H1 (cell line): ENCODE results near the gene LRRC2. TPM values are rescaled to one million over a fixed set of nuclear protein-coding genes. Genes with fewer than 3 reads are reported as not detected.

ENCODE experiments used
- GTF2F1 ChIP-seq: IDR thresholded peaks from 2 replicates; pipeline ENCODE4 v1.6.1; 2012; ENCODE audit warnings: low read depth, low read length, improper control_type of control experiment, borderline replicate concordance
- HDAC6 ChIP-seq: IDR thresholded peaks from one replicate; pipeline ENCODE4 v1.7.1; 2012; ENCODE audit warnings: low read depth, mild to moderate bottlenecking, inconsistent platforms, low read length, moderate library complexity
- JUN ChIP-seq: IDR thresholded peaks from 2 replicates; pipeline ENCODE4 v1.6.1; 2011; ENCODE audit warnings: low read depth, mild to moderate bottlenecking, improper control_type of control experiment, low read length
- KDM1A ChIP-seq: fragments of 200-600, 300-600 bp; sonication (generic); IDR thresholded peaks from 2 replicates; pipeline ENCODE4 v1.7.1; 2016; ENCODE audit warnings: mild to moderate bottlenecking, low read length, borderline replicate concordance
- polyA plus RNA-seq, 7 experiments: library from polyadenylated mRNA; depleted of rRNA in 3 of 7; stranded (reverse) in 5 of 7; unstranded in 2 of 7; fragments of >200 nt in 5 of 7; fragments of 200-250 nt in 2 of 7; gene quantifications; 1 replicate in 5 of 7; 2 replicates in 1 of 7; 4 replicates in 1 of 7; pipeline versions ENCODE4 v1.2.1 to v1.2.3, GENCODE V29; 2011 to 2013; ENCODE audit warnings: missing spikeins in 2 of 7, mixed read lengths in 2 of 7
- total RNA-seq: library from RNA; stranded (reverse); fragmentation: NEBNext Ultra II Directional; extraction: Animal tissue kit (Norgen Biotek cat#: 25700); gene quantifications from 2 replicates; pipeline ENCODE4 v1.2.1, GENCODE V29; 2021
- TF ChIP-seq, protein P1 (sequence below): IDR thresholded peaks from 2 replicates; pipeline ENCODE4 v1.6.1; 2012; ENCODE audit warnings: low read length, inconsistent platforms

LRRC2 gene
- total and polyA plus RNA-seq, 2 of the 8 experiments (the other 6 are each of a cell fraction or from before 2014, with no cell fraction given): 1.4 to 6.4 TPM

DNA sequence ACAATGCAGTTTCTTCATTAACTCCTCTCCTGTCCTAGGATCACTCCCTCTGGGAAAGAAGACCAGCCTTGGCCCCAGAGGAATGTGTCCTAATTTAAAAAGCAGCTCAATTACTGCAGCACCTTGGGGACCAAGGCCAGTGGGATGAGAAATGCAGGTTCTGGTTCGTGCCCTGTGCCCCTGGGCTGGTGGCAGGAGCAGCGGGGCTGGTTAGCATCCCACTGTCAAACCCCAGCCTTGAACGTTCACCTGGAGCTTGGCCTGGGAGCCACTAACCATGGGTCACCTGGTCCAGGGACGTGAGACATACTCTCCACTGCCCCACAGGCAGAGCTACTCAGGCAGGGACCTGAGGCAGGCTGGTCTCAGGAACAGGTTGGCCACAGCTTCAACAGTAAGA, 76.7 kb downstream of the LRRC2 start (continued):
- TF ChIP-seq, protein P1, sequence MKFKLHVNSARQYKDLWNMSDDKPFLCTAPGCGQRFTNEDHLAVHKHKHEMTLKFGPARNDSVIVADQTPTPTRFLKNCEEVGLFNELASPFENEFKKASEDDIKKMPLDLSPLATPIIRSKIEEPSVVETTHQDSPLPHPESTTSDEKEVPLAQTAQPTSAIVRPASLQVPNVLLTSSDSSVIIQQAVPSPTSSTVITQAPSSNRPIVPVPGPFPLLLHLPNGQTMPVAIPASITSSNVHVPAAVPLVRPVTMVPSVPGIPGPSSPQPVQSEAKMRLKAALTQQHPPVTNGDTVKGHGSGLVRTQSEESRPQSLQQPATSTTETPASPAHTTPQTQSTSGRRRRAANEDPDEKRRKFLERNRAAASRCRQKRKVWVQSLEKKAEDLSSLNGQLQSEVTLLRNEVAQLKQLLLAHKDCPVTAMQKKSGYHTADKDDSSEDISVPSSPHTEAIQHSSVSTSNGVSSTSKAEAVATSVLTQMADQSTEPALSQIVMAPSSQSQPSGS: no peak
- TF ChIP-seq KDM1A (no peak), GTF2F1 (no peak), HDAC6 (no peak), JUN (no peak)
- TF ChIP-seq, all 59 proteins: peak for 0
